AG08395 (cell line): Measurements from ENCODE around the gene MRPS11.
"Not testable (repeated sequence)": the region's sequence is repeated elsewhere in the genome, so short reads cannot be mapped to it uniquely, and the experiment has no call there.

Experiments used
- DNase-seq: peaks from one replicate; pipeline ENCODE4 v3.0.0; 2012; ENCODE audit warnings: mixed read lengths, low spot score

The MRPS11 gene

DNA sequence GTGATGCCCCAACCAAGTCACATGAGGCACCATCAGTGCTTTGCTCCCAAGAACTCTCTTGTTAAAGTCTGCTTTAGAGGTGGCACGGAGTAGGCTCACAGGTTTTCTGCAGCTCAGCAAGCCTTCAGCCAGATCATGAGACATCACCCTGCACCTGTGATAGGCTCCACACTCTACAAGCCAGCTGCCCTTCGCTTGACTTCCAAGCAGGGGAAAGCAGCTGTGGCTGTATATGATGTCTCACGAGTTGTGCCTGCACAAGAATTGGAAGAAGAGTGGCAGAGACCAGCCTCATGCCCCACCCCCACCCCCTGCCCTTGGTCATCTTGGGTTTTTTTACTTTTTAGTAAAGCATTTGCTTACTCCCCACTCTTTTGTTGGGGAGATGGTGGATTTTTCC is 22.5 kb downstream of the MRPS11 start:
- DNase-seq, result no peak

GRCh38 chr15:88491158-88491557 is 23.6 kb downstream of the MRPS11 start:
- DNase-seq, result no peak

- no peak for DNase-seq
Measured at GRCh38 chr15:88493844-88494243, 26.3 kb downstream of the MRPS11 start.

GRCh38 chr15:88497109-88497765 is 29.7 kb downstream of the MRPS11 start:
- DNase-seq, result no peak

GRCh38 chr15:88498996-88499395 is 31.5 kb downstream of the MRPS11 start:
- DNase-seq, result no peak

- DNase-seq, result no peak
Measured at GRCh38 chr15:88504445-88504844, 36.9 kb downstream of the MRPS11 start.

GRCh38 chr15:88505721-88506120 is 38.2 kb downstream of the MRPS11 start:
- DNase-seq, result no peak

DNA sequence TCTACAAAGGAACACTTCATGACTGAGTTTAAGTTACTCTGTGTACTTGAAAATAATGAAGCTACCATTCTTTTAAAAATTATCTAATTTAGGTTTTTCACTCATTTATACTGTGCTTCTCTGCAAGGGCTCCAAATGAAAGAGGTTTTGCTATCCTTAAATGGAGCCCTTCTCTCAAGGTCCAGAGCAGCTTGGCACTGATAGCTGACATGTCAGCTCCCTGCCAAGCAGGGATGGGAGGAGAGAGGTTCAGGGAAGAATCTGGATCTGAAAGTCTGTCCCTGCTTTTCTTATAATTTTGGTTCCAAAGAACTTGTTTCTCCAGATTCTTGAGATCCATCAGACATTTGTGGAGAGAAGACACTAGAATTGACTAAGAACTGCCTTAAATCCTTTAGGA is 39.1 kb downstream of the MRPS11 start:
- DNase-seq, result no peak

- DNase-seq, result no peak
Measured at GRCh38 chr15:88509321-88509720, 41.8 kb downstream of the MRPS11 start.

DNA sequence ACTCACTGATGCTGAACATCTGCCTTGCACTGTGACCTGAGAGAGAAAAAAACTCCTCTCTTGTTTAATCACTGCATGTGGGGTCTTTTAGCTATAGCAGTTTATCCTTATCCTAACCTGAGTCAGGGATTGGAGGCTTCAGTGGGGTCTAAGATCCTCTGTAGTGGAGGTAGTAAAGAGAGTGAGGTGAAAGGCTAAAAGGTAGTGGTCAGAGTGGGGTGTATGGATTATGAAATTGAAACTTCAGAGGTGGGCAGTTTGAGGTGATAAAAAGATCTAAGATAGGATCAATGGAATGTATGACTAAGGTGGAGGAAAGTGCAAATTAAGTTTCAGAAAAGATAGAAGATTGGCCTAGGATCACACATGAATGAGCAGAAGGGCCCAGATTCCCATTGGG is 42.5 kb downstream of the MRPS11 start:
- no peak for DNase-seq

DNA sequence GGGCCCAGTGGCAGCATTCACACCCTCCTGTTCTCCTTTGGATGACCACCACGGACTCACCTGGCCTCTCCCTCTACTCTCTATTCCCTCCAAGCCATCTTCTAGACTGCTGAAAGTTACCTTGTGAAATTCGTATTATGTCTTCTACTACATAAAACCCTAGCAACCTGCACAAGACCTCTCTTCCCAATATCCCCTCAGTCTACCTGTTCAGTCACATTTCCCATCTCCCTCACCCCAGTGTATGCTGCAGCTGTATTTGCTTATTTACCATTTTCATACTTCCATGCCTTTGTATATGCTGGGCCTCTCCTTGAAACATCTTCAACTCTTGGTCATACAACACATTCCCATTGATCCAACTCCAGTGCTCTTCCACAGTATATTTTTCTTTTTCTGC is 43.7 kb downstream of the MRPS11 start:
- no peak for DNase-seq

- no peak for DNase-seq
Measured at GRCh38 chr15:88512078-88512477, 44.6 kb downstream of the MRPS11 start.

DNA sequence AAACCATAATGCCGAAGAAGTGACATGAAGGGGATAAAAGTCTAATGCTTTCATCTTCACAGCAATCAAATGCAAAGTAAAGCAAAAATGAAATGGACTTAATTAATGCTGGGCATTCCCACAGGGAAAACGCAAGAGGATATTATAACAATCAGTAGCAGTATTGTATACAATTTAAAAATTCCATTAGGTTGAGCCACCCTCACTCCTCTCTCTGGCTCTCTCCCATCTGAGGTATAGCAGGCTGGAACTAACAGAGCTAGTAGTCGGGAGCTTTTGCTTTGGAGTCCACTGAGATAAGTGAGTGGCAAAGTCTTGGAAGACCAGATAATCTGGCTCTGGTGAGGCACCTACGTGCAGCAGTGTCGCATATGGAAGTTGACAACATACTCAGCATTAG is 45.1 kb downstream of the MRPS11 start:
- no peak for DNase-seq

GRCh38 chr15:88513195-88513594 is 45.7 kb downstream of the MRPS11 start:
- peak; percentile 63 for DNase-seq

GRCh38 chr15:88518903-88519302 is 51.4 kb downstream of the MRPS11 start:
- no peak for DNase-seq

DNA sequence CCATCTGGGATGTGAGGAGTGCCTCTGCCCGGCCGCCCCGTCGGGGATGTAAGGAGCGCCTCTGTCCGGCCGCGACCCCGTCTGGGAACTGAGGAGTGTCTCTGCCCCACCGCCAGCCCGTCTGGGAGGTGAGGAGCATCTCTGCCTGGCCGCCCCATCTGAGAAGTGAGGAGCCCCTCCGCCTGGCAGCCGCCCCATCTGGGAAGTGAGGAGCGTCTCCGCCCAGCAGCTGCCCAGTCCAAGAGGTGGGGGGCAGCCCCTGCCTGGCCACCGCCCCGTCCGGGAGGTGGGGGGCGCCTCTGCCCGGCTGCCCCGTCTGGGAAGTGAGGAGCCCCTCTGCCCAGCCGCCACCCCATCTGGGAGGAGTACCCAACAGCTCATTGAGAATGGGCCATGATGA is 56.6 kb downstream of the MRPS11 start:
- not testable (repeated sequence) for DNase-seq

DNA sequence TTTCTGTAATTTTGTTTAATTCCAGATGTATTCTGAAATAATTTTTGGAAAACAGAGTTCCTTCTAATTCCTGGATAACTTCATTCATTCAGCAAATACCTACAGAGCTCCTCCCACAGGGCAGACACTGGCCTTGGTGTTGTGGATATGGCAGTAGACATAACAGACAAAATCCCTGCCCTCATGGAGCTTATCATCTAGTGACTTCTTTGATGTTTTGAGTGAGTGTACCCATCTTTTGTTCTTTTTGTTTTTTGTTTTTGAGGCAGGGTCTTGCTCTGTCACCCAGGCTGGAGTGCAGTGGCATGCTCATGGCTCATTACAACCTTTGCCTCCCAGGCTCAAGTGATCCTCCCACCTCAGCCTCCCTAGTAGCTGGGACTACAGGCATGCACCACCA is 57.9 kb downstream of the MRPS11 start:
- DNase-seq, result no peak

- DNase-seq, result no peak
Measured at GRCh38 chr15:88526247-88526879, 58.9 kb downstream of the MRPS11 start.

- DNase-seq, result peak; percentile 45
Measured at GRCh38 chr15:88529021-88529630, 61.6 kb downstream of the MRPS11 start.
